ENCODE results near the gene CPEB4. TPM values are rescaled to one million over a fixed set of nuclear protein-coding genes. Genes with fewer than 3 reads are reported as not detected.

CPEB4 gene
- total and polyA plus RNA-seq, 2 donors (not counting 1 experiment from before 2014, with no cell fraction given) = 8.4 to 26.0 TPM

DNA sequence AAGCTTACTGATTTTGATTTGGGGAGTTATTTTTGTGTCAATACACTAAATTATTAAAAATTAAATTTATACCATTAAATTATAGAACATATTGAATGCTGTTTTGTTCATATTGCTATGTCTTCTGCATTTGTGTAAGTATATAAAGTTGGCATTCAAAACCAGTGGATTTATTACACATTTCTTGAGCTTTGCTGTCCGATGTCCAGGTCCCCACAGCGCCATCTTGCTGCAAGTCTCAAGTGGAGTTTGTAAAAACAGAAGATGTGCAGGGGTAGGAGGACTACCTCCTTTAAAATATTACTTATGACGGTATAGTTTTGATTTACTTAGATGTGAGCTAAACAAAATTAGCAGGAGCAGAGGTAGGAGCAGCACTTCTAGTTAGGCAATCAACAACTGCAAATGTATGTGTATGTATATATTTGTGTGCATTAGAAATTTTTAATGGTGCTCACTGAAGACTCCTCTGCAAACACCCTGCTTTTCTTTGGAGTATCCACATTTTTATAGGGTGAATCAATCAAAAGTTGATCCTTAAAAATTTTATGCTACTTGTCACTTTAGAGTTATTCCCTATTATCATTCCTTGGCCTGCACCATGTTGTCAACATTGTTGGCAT lies 37.4 kb downstream of the CPEB4 start:
- Histone ChIP-seq H3K36me3 (replicated peaks in 1 of 2; ENCODE audit: control extremely low read depth in 1 of 2, control insufficient read depth in 1 of 2, extremely low read depth in 1 of 2, insufficient read depth in 2 of 2, low read length in 1 of 2) (peaks cover 2 to 6% of the 10 kb centered on the region in 2 experiments), H3K9me3 (ENCODE audit: control extremely low read depth in 1 of 3, control insufficient read depth in 2 of 3, insufficient read depth in 1 of 3, low read length in 2 of 3) (no peaks in the 10 kb centered on the region), H2AFZ (ENCODE audit: insufficient read depth, low read depth, low read length, poor library complexity, severe bottlenecking) (no peak overlapping the region), H3K9ac (ENCODE audit: low read length) (no peak overlapping the region), H3K4me3 (ENCODE audit: control extremely low read depth in 1 of 5, extremely low read depth in 1 of 5, insufficient read depth in 1 of 5, low read depth in 2 of 5, low read length in 4 of 5) (no peak overlapping the region), H3K27ac (ENCODE audit: low read length in 2 of 2) (no peak overlapping the region), H3K79me2 (ENCODE audit: control insufficient read depth, insufficient read depth, low read length) (peaks cover 50% of the 10 kb centered on the region), H3K27me3 (replicated peaks in 1 of 4; ENCODE audit: control extremely low read depth in 1 of 4, control insufficient read depth in 3 of 4, insufficient read depth in 4 of 4, low read length in 3 of 4) (no peaks in the 10 kb centered on the region), H3K4me2 (replicated peaks; ENCODE audit: low read depth, low read length, poor library complexity, severe bottlenecking) (no peak overlapping the region), H3K4me1 (ENCODE audit: control insufficient read depth in 2 of 2, insufficient read depth in 2 of 2, low read length in 2 of 2) (peaks cover 6 to 8% of the 10 kb centered on the region in 2 donors), H4K20me1 (ENCODE audit: control insufficient read depth, insufficient read depth, low read length, poor library complexity, severe bottlenecking) (peaks cover 7% of the 10 kb centered on the region)
- intact Hi-C loops (cut with micrococcal nuclease) = loop anchor here (1.0 kb wide), 1 partner anchor 306 kb away; no protein-coding TSS in a partner anchor
- CTCF ChIA-PET = interaction anchor here (0.5 to 8.3 kb wide), 44 partner anchors 10 to 919 kb away, joined by 3 to 201 read pairs (median 4); partner anchors contain the start of gene BOD1
- no peak for TF ChIP-seq EZH2 (IDR thresholded peaks at IDR 0.05; ENCODE audit: borderline replicate concordance, insufficient read depth, low read depth, low read length, poor library complexity, severe bottlenecking)
- TF ChIP-seq, protein P1, sequence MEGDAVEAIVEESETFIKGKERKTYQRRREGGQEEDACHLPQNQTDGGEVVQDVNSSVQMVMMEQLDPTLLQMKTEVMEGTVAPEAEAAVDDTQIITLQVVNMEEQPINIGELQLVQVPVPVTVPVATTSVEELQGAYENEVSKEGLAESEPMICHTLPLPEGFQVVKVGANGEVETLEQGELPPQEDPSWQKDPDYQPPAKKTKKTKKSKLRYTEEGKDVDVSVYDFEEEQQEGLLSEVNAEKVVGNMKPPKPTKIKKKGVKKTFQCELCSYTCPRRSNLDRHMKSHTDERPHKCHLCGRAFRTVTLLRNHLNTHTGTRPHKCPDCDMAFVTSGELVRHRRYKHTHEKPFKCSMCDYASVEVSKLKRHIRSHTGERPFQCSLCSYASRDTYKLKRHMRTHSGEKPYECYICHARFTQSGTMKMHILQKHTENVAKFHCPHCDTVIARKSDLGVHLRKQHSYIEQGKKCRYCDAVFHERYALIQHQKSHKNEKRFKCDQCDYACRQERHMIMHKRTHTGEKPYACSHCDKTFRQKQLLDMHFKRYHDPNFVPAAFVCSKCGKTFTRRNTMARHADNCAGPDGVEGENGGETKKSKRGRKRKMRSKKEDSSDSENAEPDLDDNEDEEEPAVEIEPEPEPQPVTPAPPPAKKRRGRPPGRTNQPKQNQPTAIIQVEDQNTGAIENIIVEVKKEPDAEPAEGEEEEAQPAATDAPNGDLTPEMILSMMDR (IDR thresholded peaks at IDR 0.05) = peak; percentile 74
- no peaks in the 10 kb centered on the region for H3K9me3 Mint-ChIP-seq (ENCODE audit: insufficient read depth)
- WGBS (ENCODE audit: insufficient coverage) = 0% methylated on average over 1 of the region's 3 CpGs
- ATAC-seq (ENCODE audit: low read depth) = no peak
- no peaks in the 10 kb centered on the region for H3K27me3 Mint-ChIP-seq
- POLR2A ChIA-PET = no interaction called here
- H3K4me1 Mint-ChIP-seq = peaks cover 27% of the 10 kb centered on the region
- no peak overlapping the region for H3K27ac Mint-ChIP-seq
- DNase-seq = peak; percentile 68
- no peak overlapping the region for H3K4me3 Mint-ChIP-seq

GRCh38 chr5:173926359-173926758 lies 38.2 kb downstream of the CPEB4 start:
- TF ChIP-seq EZH2 (IDR thresholded peaks at IDR 0.05; ENCODE audit: borderline replicate concordance, insufficient read depth, low read depth, low read length, poor library complexity, severe bottlenecking) = no peak
- TF ChIP-seq, protein P1 (IDR thresholded peaks at IDR 0.05) = no peak
- no peak overlapping the region for H3K4me2 ChIP-seq (replicated peaks; ENCODE audit: low read depth, low read length, poor library complexity, severe bottlenecking)
- no peak overlapping the region for H3K4me3 ChIP-seq (ENCODE audit: control extremely low read depth in 1 of 5, extremely low read depth in 1 of 5, insufficient read depth in 1 of 5, low read depth in 2 of 5, low read length in 4 of 5)
- H2AFZ ChIP-seq (ENCODE audit: insufficient read depth, low read depth, low read length, poor library complexity, severe bottlenecking) = no peak overlapping the region
- no peaks in the 10 kb centered on the region for H3K27me3 ChIP-seq (replicated peaks in 1 of 4; ENCODE audit: control extremely low read depth in 1 of 4, control insufficient read depth in 3 of 4, insufficient read depth in 4 of 4, low read length in 3 of 4)
- peaks cover 19% of the 10 kb centered on the region for H3K4me1 Mint-ChIP-seq
- H4K20me1 ChIP-seq (ENCODE audit: control insufficient read depth, insufficient read depth, low read length, poor library complexity, severe bottlenecking) = peaks cover 7% of the 10 kb centered on the region
- intact Hi-C loops (cut with micrococcal nuclease) = no loop called here
- H3K27me3 Mint-ChIP-seq = no peaks in the 10 kb centered on the region
- ChIA-PET POLR2A (no interaction called here), CTCF (interaction anchor here (0.5 to 8.3 kb wide), 12 partner anchors 8 to 918 kb away, joined by 3 to 201 read pairs (median 6); partner anchors contain the start of gene BOD1)
- 60% methylated on average over 2 of the region's 2 CpGs for WGBS (ENCODE audit: insufficient coverage)
- H3K27ac Mint-ChIP-seq = no peak overlapping the region
- no peak overlapping the region for H3K9ac ChIP-seq (ENCODE audit: low read length)
- H3K79me2 ChIP-seq (ENCODE audit: control insufficient read depth, insufficient read depth, low read length) = peaks cover 48% of the 10 kb centered on the region
- ATAC-seq (ENCODE audit: low read depth) = no peak
- H3K9me3 ChIP-seq (ENCODE audit: control extremely low read depth in 1 of 3, control insufficient read depth in 2 of 3, insufficient read depth in 1 of 3, low read length in 2 of 3) = no peaks in the 10 kb centered on the region
- peaks cover 6 to 8% of the 10 kb centered on the region in 2 donors for H3K4me1 ChIP-seq (ENCODE audit: control insufficient read depth in 2 of 2, insufficient read depth in 2 of 2, low read length in 2 of 2)
- no peaks in the 10 kb centered on the region for H3K9me3 Mint-ChIP-seq (ENCODE audit: insufficient read depth)
- DNase-seq = no peak
- H3K27ac ChIP-seq (ENCODE audit: low read length in 2 of 2) = no peak overlapping the region
- H3K36me3 ChIP-seq (replicated peaks in 1 of 2; ENCODE audit: control extremely low read depth in 1 of 2, control insufficient read depth in 1 of 2, extremely low read depth in 1 of 2, insufficient read depth in 2 of 2, low read length in 1 of 2) = peaks cover 2 to 6% of the 10 kb centered on the region in 2 experiments
- H3K4me3 Mint-ChIP-seq = no peak overlapping the region

All from B cell (primary cell).